HEK293 (cell line): ENCODE results near the gene MACF1.

ENCODE experiments used
- CTCF ChIA-PET: fragments of 350-600 bp; formaldehyde crosslinking; extraction: SDS; loops from one replicate; lab custom pipeline; 2021; ENCODE audit warnings: antibody characterized with exemption; lab: Yijun Ruan, JAX
- POLR2A ChIA-PET: fragments of 300-600 bp; formaldehyde crosslinking; extraction: SDS; loops from one replicate; lab custom pipeline; 2020; ENCODE audit warnings: antibody characterized with exemption, inconsistent platforms; lab: Yijun Ruan, JAX
- H3K27ac ChIP-seq: fragments of 200-500 bp; sonication (Bioruptor generic); 2 replicates; pipeline ENCODE4 v1.5.1; 2014; ENCODE audit warnings: low read depth, low read length, control low read depth, inconsistent platforms; ENCODE audit errors: extremely low read depth
- H3K36me3 ChIP-seq, 2 experiments: fragments of 200-500 bp in 1 of 2; sonication (Bioruptor generic) in 1 of 2; 1 replicate in 1 of 2; 2 replicates in 1 of 2; pipeline ENCODE4 v1.5.1; 2014 to 2017; ENCODE audit warnings: inconsistent platforms in 2 of 2, low read length in 2 of 2; ENCODE audit not compliant: control insufficient read depth in 2 of 2, insufficient read depth in 1 of 2
- H3K4me1 ChIP-seq: fragments of 200-500 bp; sonication (Bioruptor generic); 2 replicates; pipeline ENCODE4 v1.5.1; 2014; ENCODE audit warnings: mild to moderate bottlenecking, low read length, inconsistent platforms; ENCODE audit not compliant: control insufficient read depth, insufficient read depth
- H3K4me3 ChIP-seq: 2 replicates; pipeline ENCODE4 v1.5.1; 2011; ENCODE audit warnings: low read depth, mild to moderate bottlenecking, control low read depth, low read length, moderate library complexity
- H3K9me3 ChIP-seq: fragments of 200-500 bp; sonication (Bioruptor generic); 2 replicates; pipeline ENCODE4 v1.5.1; 2014; ENCODE audit warnings: low read depth, low read length, inconsistent platforms; ENCODE audit not compliant: control insufficient read depth, insufficient read depth
- BCL11B ChIP-seq: fragments of 450-650 bp; formaldehyde crosslinking; IDR thresholded peaks from 2 replicates; pipeline ENCODE4 v1.5.1; 2016; ENCODE audit warnings: low read depth, missing biosample characterization, missing genetic modification characterization
- FEZF1 ChIP-seq: fragments of 450-650 bp; formaldehyde crosslinking; IDR thresholded peaks from 2 replicates; pipeline ENCODE4 v1.5.1; 2016; ENCODE audit warnings: missing biosample characterization, missing genetic modification characterization
- HOXC10 ChIP-seq: sonication (generic); formaldehyde crosslinking; IDR thresholded peaks from 2 replicates; pipeline ENCODE4 v1.8.1; 2023; ENCODE audit warnings: mild to moderate bottlenecking, missing genetic modification reagents
- KLF8 ChIP-seq: fragments of 450-650 bp; formaldehyde crosslinking; IDR thresholded peaks from 2 replicates; pipeline ENCODE4 v1.5.1; 2016; ENCODE audit warnings: missing biosample characterization, missing genetic modification characterization
- MZF1 ChIP-seq: fragments of 450-650 bp; formaldehyde crosslinking; IDR thresholded peaks from 2 replicates; pipeline ENCODE4 v1.5.1; 2017; ENCODE audit warnings: missing biosample characterization, missing genetic modification characterization, borderline replicate concordance
- PRDM10 ChIP-seq: fragments of 450-650 bp; formaldehyde crosslinking; IDR thresholded peaks from 2 replicates; pipeline ENCODE4 v1.5.1; 2016; ENCODE audit warnings: missing biosample characterization, missing genetic modification characterization
- SCRT1 ChIP-seq: fragments of 450-650 bp; formaldehyde crosslinking; IDR thresholded peaks from 2 replicates; pipeline ENCODE4 v1.5.1; 2016; ENCODE audit warnings: missing biosample characterization, missing genetic modification characterization, borderline replicate concordance
- SCRT2 ChIP-seq: fragments of 450-650 bp; formaldehyde crosslinking; IDR thresholded peaks from 2 replicates; pipeline ENCODE4 v1.5.1; 2016; ENCODE audit warnings: missing biosample characterization, missing genetic modification characterization
- TCF7L2 ChIP-seq: IDR thresholded peaks from 2 replicates; pipeline ENCODE4 v1.6.1; 2011; ENCODE audit warnings: low read depth, mild to moderate bottlenecking, inconsistent platforms, low read length, moderate library complexity, borderline replicate concordance
- TRIM28 ChIP-seq: IDR thresholded peaks from 2 replicates; pipeline ENCODE4 v1.6.1; 2011; ENCODE audit warnings: low read length, control low read depth, borderline replicate concordance
- YY2 ChIP-seq: fragments of 450-650 bp; formaldehyde crosslinking; IDR thresholded peaks from 2 replicates; pipeline ENCODE4 v1.5.1; 2016; ENCODE audit warnings: missing biosample characterization, missing genetic modification characterization
- ZFP69B ChIP-seq: fragments of 450-650 bp; formaldehyde crosslinking; IDR thresholded peaks from 2 replicates; pipeline ENCODE4 v1.5.1; 2016; ENCODE audit warnings: missing biosample characterization, missing genetic modification characterization
- ZNF140 ChIP-seq: fragments of 450-650 bp; formaldehyde crosslinking; IDR thresholded peaks from 2 replicates; pipeline ENCODE4 v1.5.1; 2016; ENCODE audit warnings: missing biosample characterization, missing genetic modification characterization
- ZNF146 ChIP-seq: fragments of 450-650 bp; formaldehyde crosslinking; IDR thresholded peaks from 2 replicates; pipeline ENCODE4 v1.5.1; 2016; ENCODE audit warnings: missing biosample characterization, missing genetic modification characterization
- ZNF184 ChIP-seq: fragments of 450-650 bp; IDR thresholded peaks from 2 replicates; pipeline ENCODE4 v1.5.1; 2018; ENCODE audit warnings: missing biosample characterization, mild to moderate bottlenecking, missing genetic modification characterization
- ZNF221 ChIP-seq: fragments of 450-650 bp; formaldehyde crosslinking; IDR thresholded peaks from 2 replicates; pipeline ENCODE4 v1.5.1; 2017; ENCODE audit warnings: missing biosample characterization, missing genetic modification characterization, borderline replicate concordance
- ZNF302 ChIP-seq: fragments of 450-650 bp; formaldehyde crosslinking; IDR thresholded peaks from 2 replicates; pipeline ENCODE4 v1.5.1; 2016; ENCODE audit warnings: missing biosample characterization, missing genetic modification characterization, low read depth
- ZNF324 ChIP-seq: fragments of 450-650 bp; formaldehyde crosslinking; IDR thresholded peaks from 2 replicates; pipeline ENCODE4 v1.5.1; 2016; ENCODE audit warnings: missing biosample characterization, missing genetic modification characterization
- ZNF341 ChIP-seq: fragments of 450-650 bp; formaldehyde crosslinking; IDR thresholded peaks from 2 replicates; pipeline ENCODE4; 2016; ENCODE audit warnings: low read depth, missing biosample characterization, missing genetic modification characterization
- ZNF354C ChIP-seq: fragments of 450-650 bp; formaldehyde crosslinking; IDR thresholded peaks from 2 replicates; pipeline ENCODE4 v1.5.1; 2016; ENCODE audit warnings: missing biosample characterization, missing genetic modification characterization, low read depth, borderline replicate concordance
- ZNF394 ChIP-seq: fragments of 450-650 bp; formaldehyde crosslinking; IDR thresholded peaks from 2 replicates; pipeline ENCODE4 v1.5.1; 2016; ENCODE audit warnings: missing biosample characterization, missing genetic modification characterization, mild to moderate bottlenecking, moderate library complexity, borderline replicate concordance
- ZNF416 ChIP-seq: fragments of 450-650 bp; formaldehyde crosslinking; IDR thresholded peaks from 2 replicates; pipeline ENCODE4 v1.5.1; 2016; ENCODE audit warnings: missing biosample characterization, missing genetic modification characterization
- ZNF580 ChIP-seq: fragments of 450-650 bp; formaldehyde crosslinking; IDR thresholded peaks from 2 replicates; pipeline ENCODE4 v1.5.1; 2016; ENCODE audit warnings: missing biosample characterization, missing genetic modification characterization
- ZNF600 ChIP-seq: fragments of 450-650 bp; formaldehyde crosslinking; IDR thresholded peaks from 2 replicates; pipeline ENCODE4 v1.5.1; 2016; ENCODE audit warnings: missing biosample characterization, missing genetic modification characterization
- ZNF610 ChIP-seq: fragments of 450-650 bp; formaldehyde crosslinking; IDR thresholded peaks from 2 replicates; pipeline ENCODE4 v1.5.1; 2016; ENCODE audit warnings: missing biosample characterization, missing genetic modification characterization, borderline replicate concordance
- ZNF692 ChIP-seq: fragments of 450-650 bp; formaldehyde crosslinking; IDR thresholded peaks from 2 replicates; pipeline ENCODE4 v1.5.1; 2016; ENCODE audit warnings: missing biosample characterization, missing genetic modification characterization
- ZNF701 ChIP-seq: fragments of 450-650 bp; formaldehyde crosslinking; IDR thresholded peaks from 2 replicates; pipeline ENCODE4 v1.5.1; 2016; ENCODE audit warnings: missing biosample characterization, missing genetic modification characterization
- ZNF76 ChIP-seq: fragments of 450-650 bp; formaldehyde crosslinking; IDR thresholded peaks from 2 replicates; pipeline ENCODE4; 2016; ENCODE audit warnings: low read depth, missing biosample characterization, missing genetic modification characterization, borderline replicate concordance
- ZNF792 ChIP-seq: fragments of 450-650 bp; formaldehyde crosslinking; IDR thresholded peaks from 2 replicates; pipeline ENCODE4 v1.5.1; 2016; ENCODE audit warnings: missing biosample characterization, missing genetic modification characterization
- ZXDB ChIP-seq: fragments of 450-650 bp; formaldehyde crosslinking; IDR thresholded peaks from 2 replicates; pipeline ENCODE4 v1.5.1; 2016; ENCODE audit warnings: missing biosample characterization, missing genetic modification characterization

Gene MACF1

GRCh38 chr1:39266269-39266668 lies 61.8 kb downstream of the MACF1 start (continued):
- no peak for TF ChIP-seq HOXC10
- no peak for TF ChIP-seq ZNF221 (tag by site-specific recombination)
- TF ChIP-seq FEZF1 (tag by site-specific recombination): no peak
- TF ChIP-seq ZNF701 (tag by site-specific recombination): no peak
- TF ChIP-seq ZNF416 (tag by site-specific recombination): no peak
- no peak for TF ChIP-seq ZNF184 (tag by site-specific recombination)
- TF ChIP-seq ZNF146 (tag by site-specific recombination): no peak
- no peak for TF ChIP-seq ZNF580 (tag by site-specific recombination)

GRCh38 chr1:39266792-39267191 lies 62.3 kb downstream of the MACF1 start:
- ChIA-PET POLR2A (interaction anchor here (1.8 kb wide), 1 partner anchor 160 kb away, joined by 4 read pairs; no protein-coding TSS in a partner anchor), CTCF (interaction anchor here (0.7 to 3.9 kb wide), 9 partner anchors 8 to 273 kb away, joined by 3 to 22 read pairs (median 4); no protein-coding TSS in a partner anchor)
- no peak overlapping the region for H3K4me3 ChIP-seq
- TF ChIP-seq SCRT2 (tag by site-specific recombination): peak; percentile 65
- TF ChIP-seq ZNF302 (tag by site-specific recombination): no peak
- TF ChIP-seq KLF8 (tag by site-specific recombination): no peak
- TF ChIP-seq SCRT1: peak; percentile 58; the same call in 1 of the 2 replicates
- TF ChIP-seq TRIM28: no peak
- TF ChIP-seq ZNF76 (tag by site-specific recombination): no peak
- H3K4me1 ChIP-seq: peaks cover 20% of the 10 kb centered on the region
- no peaks in the 10 kb centered on the region for H3K36me3 ChIP-seq
- H3K27ac ChIP-seq: no peak overlapping the region
- H3K9me3 ChIP-seq: no peaks in the 10 kb centered on the region

GRCh38 chr1:39268112-39268581 lies 63.7 kb downstream of the MACF1 start:
- peak overlapping the region; percentile 52 for H3K27ac ChIP-seq
- H3K4me1 ChIP-seq: peaks cover 16% of the 10 kb centered on the region
- H3K36me3 ChIP-seq: no peaks in the 10 kb centered on the region
- CTCF ChIA-PET: interaction anchor here (0.6 to 3.9 kb wide), 12 partner anchors 8 to 308 kb away, joined by 3 to 22 read pairs (median 6); no protein-coding TSS in a partner anchor
- POLR2A ChIA-PET: interaction anchor here (0.8 to 1.8 kb wide), 10 partner anchors 9 to 292 kb away, joined by 3 to 7 read pairs (median 4); partner anchors contain the start of gene MACF1
- peak overlapping the region; percentile 41 for H3K4me3 ChIP-seq
- no peaks in the 10 kb centered on the region for H3K9me3 ChIP-seq
- TF ChIP-seq ZNF692 (tag by site-specific recombination) (peak; percentile 64; the same call in 1 of the 2 replicates), ZNF600 (tag by site-specific recombination) (peak; percentile 69), MZF1 (tag by site-specific recombination) (peak; percentile 34; the same call in 1 of the 2 replicates), ZXDB (peak; percentile 49; the same call in 1 of the 2 replicates), TCF7L2 (no peak), ZNF140 (no peak), BCL11B (tag by site-specific recombination) (no peak), ZNF354C (tag by site-specific recombination) (no peak), ZNF610 (tag by site-specific recombination) (no peak), ZNF324 (peak; percentile 84), PRDM10 (peak; percentile 82), ZFP69B (peak; percentile 75), ZNF792 (tag by site-specific recombination) (0 out of 2 replicates have a peak, but pooled peaks have one; percentile 62), YY2 (tag by site-specific recombination) (0 out of 2 replicates have a peak, but pooled peaks have one; percentile 45), KLF8 (tag by site-specific recombination) (peak; percentile 75; the same call in 1 of the 2 replicates), ZNF394 (tag by site-specific recombination) (peak; percentile 41; the same call in 1 of the 2 replicates), ZNF341 (tag by site-specific recombination) (peak; percentile 64)
